HCT116 (cell line): Measurements from ENCODE around the gene PIK3IP1. TPM values are rescaled to one million over a fixed set of nuclear protein-coding genes. Genes with fewer than 3 reads are reported as not detected.

Experiments used
- MAX ChIP-seq: IDR thresholded peaks from 2 replicates; pipeline ENCODE4 v1.6.1; 2012
- RAD21 ChIP-seq: IDR thresholded peaks from 2 replicates; pipeline ENCODE4 v1.6.1; 2012; ENCODE audit warnings: low read depth, mild to moderate bottlenecking
- SIN3A ChIP-seq: IDR thresholded peaks from 2 replicates; pipeline ENCODE4 v1.6.1; 2012; ENCODE audit warnings: low read depth
- TCF7L2 ChIP-seq: IDR thresholded peaks from 2 replicates; pipeline ENCODE4 v1.7.0; 2011; ENCODE audit warnings: borderline replicate concordance, inconsistent platforms; ENCODE audit not compliant: insufficient read depth, insufficient read length; ENCODE audit errors: extremely low read depth
- YY1 ChIP-seq: IDR thresholded peaks from 2 replicates; pipeline ENCODE4 v1.6.1; 2011; ENCODE audit warnings: low read length, low read depth, moderate library complexity, mild to moderate bottlenecking; ENCODE audit not compliant: insufficient replicate concordance; ENCODE audit errors: extremely low read depth
- total RNA-seq: library from RNA; stranded (reverse); gene quantifications from one replicate; pipeline ENCODE4 v1.2.1, GENCODE V29; 2021; ENCODE audit not compliant: unreplicated experiment

The PIK3IP1 gene
- total RNA-seq, 1 experiment from 2014 or later, result 1.6 TPM

GRCh38 chr22:31233001-31233400 is 59.3 kb downstream of the PIK3IP1 start (continued):
- TF ChIP-seq YY1 (no peak), MAX (no peak), SIN3A (no peak), RAD21 (no peak), TCF7L2 (no peak)

Other genes starting within 250 kb of the PIK3IP1 start
- gene SMTN, start 211.2 kb downstream of the PIK3IP1 start, total RNA-seq, result 148 TPM
- 65.6 TPM for gene SELENOM, start 184.9 kb downstream of the PIK3IP1 start, total RNA-seq
- 8.9 TPM for gene INPP5J, start 169.5 kb downstream of the PIK3IP1 start, total RNA-seq
- gene PLA2G3, start 152.0 kb downstream of the PIK3IP1 start, total RNA-seq, result not detected
- gene RNF185, start 132.3 kb downstream of the PIK3IP1 start, total RNA-seq, result 17.1 TPM
- gene LIMK2, start 80.2 kb downstream of the PIK3IP1 start, total RNA-seq, result 21.9 TPM
- 30.6 TPM for gene PATZ1, start 53.9 kb upstream of the PIK3IP1 start, total RNA-seq
- 68.2 TPM for gene DRG1, start 107.1 kb upstream of the PIK3IP1 start, total RNA-seq
- gene EIF4ENIF1, start 197.4 kb upstream of the PIK3IP1 start, total RNA-seq, result 24.2 TPM
- gene SFI1, start 204.0 kb upstream of the PIK3IP1 start, total RNA-seq, result 53.1 TPM